Medulla oblongata (tissue), 1 donor: Measurements from ENCODE around the gene FDXR.

Source experiments
- DNase-seq: peaks from one replicate; pipeline ENCODE4 v3.0.0-alpha.2; 2015; ENCODE audit errors: extremely low spot score

Gene FDXR

GRCh38 chr17:74898376-74898946, 25.7 kb upstream of the FDXR start:
- no peak for DNase-seq

DNA sequence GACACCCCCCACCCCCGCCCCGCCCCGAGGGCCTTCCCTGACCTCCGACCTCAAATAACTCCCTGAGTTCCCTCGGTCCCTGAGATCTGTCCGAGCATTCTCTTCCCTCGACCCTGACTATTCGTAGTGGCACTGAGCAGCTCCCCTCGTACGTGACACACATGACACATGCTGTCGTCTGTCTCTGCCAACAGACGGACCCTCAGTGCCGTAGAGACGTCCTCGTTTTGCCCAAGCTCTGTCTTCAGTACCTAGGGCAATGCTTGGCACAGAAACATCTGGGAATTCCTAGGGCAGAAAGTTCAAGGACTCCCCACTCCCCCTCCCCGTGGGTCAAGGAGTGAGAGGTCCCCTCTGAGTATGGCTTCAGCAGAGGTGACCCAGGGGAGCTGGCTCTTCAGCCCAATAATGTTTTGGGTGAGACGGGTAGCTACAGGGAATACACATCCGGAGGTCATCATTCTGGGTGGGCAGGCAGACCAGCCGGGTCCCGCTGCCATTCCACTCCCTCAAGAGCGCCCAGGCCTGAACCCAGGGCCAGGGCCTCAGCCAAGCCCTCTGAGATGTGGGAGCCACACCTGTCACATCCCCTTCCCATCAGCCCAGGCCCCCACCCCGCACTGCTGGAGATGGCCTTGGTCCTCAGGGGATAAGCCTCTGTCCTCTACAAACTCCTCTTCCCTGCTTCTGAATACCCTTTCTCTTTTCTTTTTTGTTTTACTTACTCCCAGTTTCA, 21.3 kb upstream of the FDXR start:
- DNase-seq: no peak

- DNase-seq: no peak
These were observed 20.4 kb upstream of the FDXR start, which contains the start of gene FADS6 for GRCh38 chr17:74892974-74893911. Gene FADS6, minus strand, starts transcription at chr17:74893633. Its CDS starts 38 bp downstream, at chr17:74893595.

DNA sequence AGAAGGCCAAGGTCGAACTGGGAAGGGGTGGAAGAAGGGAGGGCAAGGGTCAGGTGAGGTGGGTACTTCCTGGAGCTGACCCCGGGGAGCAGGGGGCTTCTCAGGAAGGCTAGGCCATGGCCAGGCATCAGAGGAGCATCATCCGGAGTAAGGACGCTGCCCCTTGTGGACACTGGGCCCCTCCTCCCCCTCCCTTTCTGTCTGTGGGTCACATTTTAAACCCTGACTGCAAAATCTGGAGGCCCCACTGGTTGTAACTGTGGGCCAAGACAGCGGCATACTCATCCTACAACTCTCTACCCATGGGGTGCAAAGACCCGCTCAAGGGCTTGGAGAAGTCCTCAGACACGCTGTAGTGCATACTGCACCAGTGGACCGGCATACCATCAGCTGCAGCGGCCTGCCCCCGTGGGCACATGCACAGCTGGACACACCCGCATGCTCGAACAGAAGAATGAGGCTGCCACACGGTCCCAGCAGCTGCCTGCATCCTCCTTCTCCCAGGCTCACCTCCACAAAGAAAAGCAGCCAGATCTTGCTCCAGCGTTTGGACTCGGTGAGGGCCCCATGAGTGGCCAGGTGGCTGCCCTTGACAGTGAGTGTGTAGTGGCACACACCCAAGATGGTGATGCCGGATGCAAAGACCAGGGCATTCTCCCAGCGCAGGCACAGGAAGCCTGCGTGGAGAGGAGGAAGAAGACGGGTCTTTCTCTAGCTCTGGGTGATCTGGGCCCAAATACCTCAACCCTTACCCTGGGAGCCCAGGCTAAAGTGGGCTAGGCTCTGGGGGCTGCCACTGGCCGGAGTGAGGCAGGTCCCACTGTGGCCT, 19.4 kb upstream of the FDXR start:
- no peak for DNase-seq

DNA sequence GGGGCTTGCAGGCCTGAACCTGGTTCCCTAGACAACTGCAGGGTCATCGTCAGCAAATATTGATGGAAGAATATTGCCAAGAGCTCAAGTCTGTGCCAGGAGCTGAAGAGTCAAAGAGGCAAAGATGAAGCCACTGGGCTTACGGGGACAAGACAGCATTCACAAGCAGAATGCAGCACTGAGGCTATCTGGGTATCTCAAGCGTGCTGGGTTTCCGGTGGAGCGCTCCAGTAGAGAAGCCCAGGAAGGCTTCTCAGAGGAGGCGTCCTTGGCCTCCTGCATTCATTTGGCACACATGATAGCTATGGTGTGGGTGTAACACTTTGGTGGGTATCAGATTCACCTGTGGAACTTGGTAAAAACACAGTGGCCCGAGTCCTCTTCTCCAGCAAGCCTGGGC, 17.8 kb upstream of the FDXR start:
- DNase-seq: no peak

DNA sequence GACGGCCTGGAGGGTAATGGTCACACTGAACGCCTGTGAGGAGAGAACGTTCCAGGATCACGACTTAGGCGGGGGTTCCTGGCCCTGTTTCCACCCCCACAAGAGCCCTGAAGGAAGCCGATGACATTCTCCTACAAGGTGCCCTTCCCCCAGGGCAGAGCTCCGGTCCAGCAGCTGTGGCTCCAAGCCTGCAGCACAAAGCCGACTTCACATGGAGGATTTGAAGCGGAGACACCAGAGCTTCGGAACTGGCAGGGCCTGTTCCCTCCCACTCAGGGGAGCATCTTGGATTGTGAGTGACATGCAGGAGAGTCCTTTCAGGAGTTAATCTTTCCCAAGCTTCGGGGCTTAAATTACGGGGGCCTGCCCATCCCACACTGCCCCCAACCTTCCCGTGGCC, 15.7 kb upstream of the FDXR start:
- DNase-seq: no peak

DNA sequence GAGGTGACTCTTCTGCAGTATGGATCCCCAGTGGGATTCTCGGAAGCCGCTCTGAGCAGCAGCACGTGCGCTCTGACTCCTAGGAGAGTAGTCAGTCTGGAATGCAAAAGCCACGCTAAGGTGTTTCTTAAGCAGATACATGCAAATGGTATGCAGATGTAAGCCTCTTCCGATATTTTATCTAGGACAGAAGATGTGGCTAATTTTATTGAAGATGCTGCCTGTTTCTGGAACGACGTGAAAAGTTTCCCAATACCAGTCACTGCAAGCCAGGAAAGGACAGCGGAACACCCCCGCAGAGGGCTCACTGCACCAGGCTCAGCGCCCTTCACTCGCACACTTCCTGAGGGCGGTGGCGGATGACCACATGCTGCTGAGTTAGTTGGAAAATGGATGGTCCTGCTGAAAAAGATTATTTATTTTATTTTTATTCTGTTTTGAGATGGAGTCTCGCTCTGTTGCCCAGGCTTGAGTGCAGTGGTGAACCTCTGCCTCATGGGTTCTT, 10.5 kb upstream of the FDXR start:
- no peak for DNase-seq

DNA sequence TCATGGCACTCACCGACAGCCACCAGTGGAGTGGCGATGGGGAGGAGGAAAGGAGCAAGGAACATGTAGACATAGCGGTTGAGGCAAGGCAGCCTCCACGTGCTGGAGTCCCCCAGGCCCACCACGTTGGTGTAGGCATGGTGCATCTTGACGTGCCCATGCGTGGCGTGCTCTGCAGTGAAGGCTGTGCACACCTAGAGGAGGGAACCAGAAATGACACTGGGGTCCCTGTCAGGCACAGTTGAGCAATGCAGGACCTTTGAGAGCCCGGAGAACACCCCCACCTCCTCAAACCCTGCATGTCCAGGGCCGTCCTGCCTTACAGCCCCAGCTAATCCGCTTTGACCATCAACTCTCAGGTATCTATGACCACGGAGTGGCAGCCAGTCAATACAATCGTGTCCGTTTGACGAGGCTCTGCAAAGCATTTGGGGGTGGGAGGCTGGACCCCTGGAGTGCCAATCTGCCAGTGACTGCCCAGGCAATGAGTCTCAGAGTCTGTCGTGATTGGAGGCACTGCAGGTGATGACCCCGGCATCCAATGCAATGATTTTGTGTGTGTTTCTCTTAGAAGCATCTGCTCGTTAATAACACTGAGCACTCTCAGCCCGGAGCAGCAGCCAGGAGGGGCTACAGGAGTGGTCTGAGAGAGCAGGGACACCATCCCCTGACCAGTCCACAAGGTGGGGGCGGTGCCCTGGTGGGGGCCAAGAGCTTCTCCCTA, 9.9 kb upstream of the FDXR start:
- no peak for DNase-seq

- DNase-seq: no peak
These were observed 8.3 kb upstream of the FDXR start for GRCh38 chr17:74881073-74881472.

DNA sequence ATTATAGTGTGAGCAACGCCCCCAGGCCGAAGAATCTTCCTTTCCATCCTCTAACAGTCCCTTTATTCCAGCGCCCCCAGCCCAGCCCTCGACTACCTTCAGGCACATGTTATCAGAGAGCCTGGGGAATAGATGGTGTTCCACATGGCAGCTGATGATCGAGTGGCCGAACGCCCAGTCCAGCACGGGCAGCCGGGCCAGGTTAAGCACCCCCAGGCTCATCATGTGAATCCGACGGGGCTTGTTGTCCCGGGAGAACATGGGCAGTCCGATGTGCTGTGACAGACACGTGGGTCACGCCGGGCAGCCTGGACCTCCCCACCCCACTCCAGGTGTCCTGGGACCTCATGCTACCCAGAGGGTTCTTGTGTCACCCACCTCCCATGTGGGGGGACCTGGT, 6.5 kb upstream of the FDXR start:
- no peak for DNase-seq

- no peak for DNase-seq
These were observed 5.9 kb upstream of the FDXR start for GRCh38 chr17:74878658-74879057.

DNA sequence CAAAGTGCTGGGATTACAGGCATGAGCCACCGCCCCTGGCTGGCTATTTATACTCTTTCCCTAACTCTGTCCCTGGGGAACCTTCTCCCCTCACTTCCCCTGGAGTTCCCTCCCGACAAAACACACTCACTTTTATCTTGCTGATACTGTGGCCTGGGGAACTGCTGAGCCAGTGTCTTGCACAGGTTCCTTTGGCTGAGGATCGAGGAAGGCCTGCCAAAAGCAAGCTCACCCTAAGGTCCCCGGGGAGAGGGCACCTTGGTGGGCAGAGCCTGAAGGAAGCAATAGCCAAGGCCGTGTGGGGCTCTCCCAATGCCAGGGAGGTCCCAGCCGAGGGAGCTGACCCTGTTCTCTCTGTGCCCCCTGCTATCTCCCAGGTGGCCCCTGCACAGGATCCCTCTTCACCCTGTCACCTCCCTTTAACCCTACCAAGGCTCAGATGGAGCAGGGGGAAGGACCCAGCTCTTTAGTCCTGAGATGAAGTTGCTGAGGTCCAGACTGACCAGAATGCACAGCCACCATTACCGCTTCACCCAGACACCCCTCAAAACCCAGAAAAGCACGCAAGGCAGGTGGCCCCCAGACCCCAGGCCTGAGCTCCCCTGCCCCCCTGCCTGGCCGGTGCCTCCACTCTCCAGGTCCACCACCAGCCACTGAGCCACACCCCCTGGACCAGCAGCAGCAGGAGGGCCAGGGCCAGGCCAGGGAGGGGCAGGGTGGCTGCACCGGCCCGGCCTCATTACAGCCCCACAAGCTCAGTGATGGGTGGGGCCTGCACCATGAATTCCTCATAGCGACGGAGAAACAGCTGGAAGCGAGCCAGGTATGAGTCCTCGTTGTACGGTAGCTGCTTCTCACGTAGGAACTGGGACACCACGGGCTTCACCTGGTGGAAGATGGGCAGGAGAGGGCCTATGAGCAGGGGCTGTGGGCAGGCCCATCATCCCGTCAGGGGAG, 5.1 kb upstream of the FDXR start:
- no peak for DNase-seq

- DNase-seq: no peak
These were observed 3.3 kb upstream of the FDXR start for GRCh38 chr17:74875977-74876593.

DNA sequence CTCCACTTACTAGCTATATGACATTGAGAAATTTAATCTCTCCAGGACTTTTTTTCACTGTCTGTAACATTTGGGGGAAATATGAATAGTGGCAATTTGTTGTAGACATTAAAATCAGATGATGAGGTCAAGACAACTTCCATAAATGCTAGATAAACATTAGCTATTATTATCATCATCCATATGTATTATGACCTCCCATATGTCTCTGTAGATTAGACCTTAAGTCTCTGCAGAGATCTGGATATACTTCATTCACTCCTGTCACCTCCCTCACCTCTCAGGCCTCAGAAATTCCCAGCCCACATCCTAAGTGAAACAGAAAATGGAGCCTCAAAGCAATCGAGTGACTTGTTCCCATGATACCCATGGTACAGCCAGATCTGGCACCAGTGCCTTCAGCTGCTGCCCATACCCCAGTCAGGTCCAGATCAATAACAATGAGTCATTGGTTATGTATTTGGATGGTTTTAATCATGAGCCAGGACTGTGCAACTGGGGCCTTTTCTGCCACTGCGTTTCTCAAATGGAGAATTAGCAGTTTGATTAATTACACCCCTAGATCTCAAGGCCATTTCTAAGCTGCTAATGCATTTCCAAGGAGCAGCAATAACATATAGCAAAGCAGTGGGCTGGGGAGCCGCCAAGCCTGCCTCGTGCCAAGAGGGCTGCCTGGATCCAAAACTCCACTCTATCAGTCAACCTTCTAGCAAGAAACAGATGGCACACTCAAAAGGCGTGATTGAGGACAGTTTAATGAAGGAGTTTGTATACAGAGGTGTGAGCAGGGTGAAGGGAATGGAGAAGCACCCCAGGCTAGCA, 2.6 kb upstream of the FDXR start:
- no peak for DNase-seq

DNA sequence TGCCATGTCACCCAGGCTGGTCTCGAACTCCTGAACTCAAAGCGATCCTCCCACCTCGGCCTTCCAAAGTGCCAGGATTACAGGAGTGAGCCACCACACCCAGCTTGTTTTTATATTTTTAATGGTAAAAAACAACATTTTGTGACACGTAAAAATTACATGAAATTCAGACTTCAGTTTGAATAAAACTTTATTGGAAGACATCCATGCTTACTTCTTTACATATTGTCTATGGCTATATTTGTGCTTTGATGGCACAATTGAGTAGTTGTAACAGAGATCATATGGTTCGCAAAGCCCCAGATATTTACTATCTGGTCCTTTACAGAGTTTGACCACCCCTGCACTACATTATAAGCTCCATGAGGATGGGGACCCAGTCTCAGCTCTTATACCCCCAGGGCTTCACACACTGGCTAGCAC, 1.8 kb upstream of the FDXR start:
- DNase-seq: no peak

DNA sequence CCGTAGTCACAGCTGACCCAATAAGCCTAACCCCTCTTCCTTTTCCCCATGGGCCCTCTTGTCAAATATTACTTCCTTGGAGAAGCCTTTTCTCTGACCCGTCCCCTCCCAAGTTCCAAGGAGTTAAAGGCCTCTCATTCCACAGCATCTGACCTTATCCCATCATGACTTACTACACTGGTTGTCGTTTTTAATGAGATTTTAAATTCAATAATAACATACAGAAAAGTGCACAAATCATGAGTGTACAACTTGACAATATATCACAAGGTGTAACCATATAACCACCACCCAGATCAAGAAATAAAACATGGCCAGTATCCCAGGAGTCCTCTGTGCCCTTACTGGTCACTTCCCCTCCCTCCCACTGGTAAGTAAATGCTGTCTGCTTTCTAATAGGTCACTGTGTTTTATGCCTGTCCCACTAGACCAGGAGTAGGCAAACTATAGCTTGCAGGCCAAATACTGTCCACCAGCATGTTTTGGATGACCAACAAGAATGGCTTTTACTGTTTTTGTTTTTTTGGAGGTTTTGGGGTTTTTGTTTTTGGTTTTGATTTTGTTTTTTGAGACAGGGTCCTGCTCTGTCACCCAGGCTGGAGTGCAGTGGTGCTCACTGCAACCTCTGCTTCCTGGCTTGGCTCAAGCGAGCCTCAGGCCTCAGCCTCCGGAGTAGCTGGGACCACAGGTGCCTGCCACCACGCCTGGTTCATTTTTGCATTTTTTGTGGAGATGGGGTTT, 1.2 kb upstream of the FDXR start:
- DNase-seq: no peak

DNA sequence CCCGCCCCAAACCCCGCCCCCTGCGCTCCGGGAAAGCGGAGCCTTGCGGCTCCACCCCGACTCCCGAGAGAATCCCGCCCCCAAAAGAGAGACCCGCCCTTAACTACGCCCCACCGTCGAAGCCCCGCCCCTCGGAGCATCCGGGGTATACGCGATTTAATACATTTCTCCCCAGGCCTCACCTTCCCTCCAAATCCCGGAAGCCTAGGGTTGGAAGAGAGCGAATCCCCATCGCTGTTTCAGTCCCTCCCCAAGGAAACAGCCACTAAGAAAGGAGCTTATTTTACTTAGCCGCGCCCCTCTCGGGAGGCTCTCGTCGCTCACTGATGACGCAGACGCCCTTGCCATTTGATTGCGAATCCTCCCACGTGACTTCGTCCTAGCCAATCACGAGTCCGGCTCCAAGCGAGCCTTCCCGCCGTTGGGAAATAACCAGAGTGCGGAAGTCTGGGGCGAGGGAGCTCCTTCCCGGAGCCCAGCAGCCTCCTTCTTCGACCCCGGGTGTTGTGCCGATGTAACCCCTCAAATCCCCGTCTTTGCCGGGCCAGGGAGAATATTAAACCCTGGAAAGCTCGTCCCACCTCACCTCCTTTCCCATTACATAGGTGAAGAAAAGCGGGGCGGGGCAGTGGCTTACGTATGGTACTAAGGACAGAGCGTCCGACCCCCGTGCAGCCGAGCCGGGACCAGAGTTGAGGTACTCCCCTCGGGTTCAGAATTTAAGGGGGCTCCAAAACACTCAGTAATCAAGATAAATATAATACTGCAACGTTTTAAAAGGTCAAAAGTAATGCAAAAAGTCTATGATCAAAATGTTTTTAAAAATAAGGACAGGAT, 461 bp upstream of the FDXR start:
- DNase-seq: peak; percentile 100
